Embryonic facial prominence (tissue), 1 donor: Measurements from ENCODE around the gene HOXA7.

Experiments
- DNase-seq: peaks from one replicate; pipeline ENCODE4 v3.0.0-alpha.2; 2016; ENCODE audit errors: extremely low spot score

Gene HOXA7

GRCh38 chr7:27193335-27194001 lies 37.0 kb upstream of the HOXA7 start:
- DNase-seq = no peak

GRCh38 chr7:27192546-27193334 lies 36.3 kb upstream of the HOXA7 start:
- no peak for DNase-seq

GRCh38 chr7:27191833-27192545 lies 35.5 kb upstream of the HOXA7 start:
- DNase-seq = no peak

- no peak for DNase-seq
Measured at GRCh38 chr7:27191161-27191731, 34.8 kb upstream of the HOXA7 start.

- no peak for DNase-seq
Measured at GRCh38 chr7:27189997-27190748, 33.7 kb upstream of the HOXA7 start.

- no peak for DNase-seq
Measured at GRCh38 chr7:27189295-27189996, 33.0 kb upstream of the HOXA7 start.

GRCh38 chr7:27188386-27189294 lies 32.2 kb upstream of the HOXA7 start:
- DNase-seq = no peak

- DNase-seq = no peak
Measured at GRCh38 chr7:27187475-27188385, 31.3 kb upstream of the HOXA7 start.

GRCh38 chr7:27186668-27187474 lies 30.4 kb upstream of the HOXA7 start:
- DNase-seq = no peak

- DNase-seq = no peak
Measured at GRCh38 chr7:27185854-27186667, 29.6 kb upstream of the HOXA7 start.

- no peak for DNase-seq
Measured at GRCh38 chr7:27185013-27185853, 28.8 kb upstream of the HOXA7 start, which contains the start of gene HOXA11. HOXA11 (minus strand) TSS chr7:27185232; CDS start chr7:27185144, 88 bp downstream.

GRCh38 chr7:27184337-27185012 lies 28.0 kb upstream of the HOXA7 start:
- DNase-seq = no peak

- DNase-seq = no peak
Measured at GRCh38 chr7:27183682-27184336, 27.3 kb upstream of the HOXA7 start.

GRCh38 chr7:27182861-27183681 lies 26.6 kb upstream of the HOXA7 start:
- DNase-seq = no peak
